GM19468 (cell line): Measurements from ENCODE around the gene MYF5.

ENCODE experiments used
- ATAC-seq: cut with Tn5 transposase; IDR thresholded peaks from one replicate; pipeline ENCODE4 v1.9.1; 2021; ENCODE audit warnings: mild to moderate bottlenecking, moderate library complexity, moderate number of reproducible peaks; ENCODE audit not compliant: unreplicated experiment; ENCODE audit errors: extremely low read depth

MYF5 gene

GRCh38 chr12:80707126-80707829 lies 9.4 kb upstream of the MYF5 start, which contains the start of gene MYF6:
Gene MYF6 (plus strand): TSS chr12:80707634. CDS start chr12:80707720, 86 bp downstream.
- ATAC-seq: no peak

- ATAC-seq: no peak
Measured at GRCh38 chr12:80707830-80708258, 8.9 kb upstream of the MYF5 start.

- ATAC-seq: no peak
Measured at GRCh38 chr12:80708259-80708974, 8.3 kb upstream of the MYF5 start.

- ATAC-seq: no peak
Measured at GRCh38 chr12:80708975-80709328, 7.8 kb upstream of the MYF5 start.

GRCh38 chr12:80709811-80710726 lies 6.6 kb upstream of the MYF5 start:
- no peak for ATAC-seq

GRCh38 chr12:80710727-80711449 lies 5.8 kb upstream of the MYF5 start:
- no peak for ATAC-seq

- no peak for ATAC-seq
Measured at GRCh38 chr12:80711866-80712265, 4.8 kb upstream of the MYF5 start.

- ATAC-seq: no peak
Measured at GRCh38 chr12:80712866-80713265, 3.8 kb upstream of the MYF5 start.

GRCh38 chr12:80713419-80713818 lies 3.3 kb upstream of the MYF5 start:
- ATAC-seq: no peak

- ATAC-seq: no peak
Measured at GRCh38 chr12:80714055-80714454, 2.7 kb upstream of the MYF5 start.

- no peak for ATAC-seq
Measured at GRCh38 chr12:80714846-80715245, 1.9 kb upstream of the MYF5 start.

GRCh38 chr12:80715713-80716249 lies 931 bp upstream of the MYF5 start:
- no peak for ATAC-seq

GRCh38 chr12:80717856-80718255 lies 1.1 kb downstream of the MYF5 start:
- no peak for ATAC-seq

- no peak for ATAC-seq
Measured at GRCh38 chr12:80720516-80720915, 3.8 kb downstream of the MYF5 start.

GRCh38 chr12:80721326-80721725 lies 4.6 kb downstream of the MYF5 start:
- no peak for ATAC-seq

GRCh38 chr12:80745851-80746505 lies 29.3 kb downstream of the MYF5 start:
- ATAC-seq: no peak

- no peak for ATAC-seq
Measured at GRCh38 chr12:80747800-80748199, 31.1 kb downstream of the MYF5 start.

GRCh38 chr12:80749456-80749855 lies 32.7 kb downstream of the MYF5 start:
- no peak for ATAC-seq

- ATAC-seq: no peak
Measured at GRCh38 chr12:80752464-80752863, 35.8 kb downstream of the MYF5 start.
